Right lobe of liver (tissue), 4 donors: ENCODE measurements around the gene SLC13A3.

Source experiments
- POLR2A ChIP-seq: fragments of 450-650 bp; IDR thresholded peaks from one replicate; pipeline ENCODE4 v1.6.1; 2017; ENCODE audit warnings: antibody characterized with exemption, mild to moderate bottlenecking
- TF ChIP-seq, protein P1 (sequence below), 4 donors: fragments of 200-600 bp in 3 of 4; fragments of 450-650 bp in 1 of 4; IDR thresholded peaks; one replicate each; pipeline versions ENCODE4 v1.5.1 to v1.8.0; 2016 to 2022; ENCODE audit warnings: antibody characterized with exemption in 4 of 4, mild to moderate bottlenecking in 2 of 4
- donor health status: DM: no; HTN: no; CAD: no.
- donor health status: DM: no; HTN: no; CAD: no.
- donor health status: DM: no; HTN: yes; CAD: no.

DNA sequence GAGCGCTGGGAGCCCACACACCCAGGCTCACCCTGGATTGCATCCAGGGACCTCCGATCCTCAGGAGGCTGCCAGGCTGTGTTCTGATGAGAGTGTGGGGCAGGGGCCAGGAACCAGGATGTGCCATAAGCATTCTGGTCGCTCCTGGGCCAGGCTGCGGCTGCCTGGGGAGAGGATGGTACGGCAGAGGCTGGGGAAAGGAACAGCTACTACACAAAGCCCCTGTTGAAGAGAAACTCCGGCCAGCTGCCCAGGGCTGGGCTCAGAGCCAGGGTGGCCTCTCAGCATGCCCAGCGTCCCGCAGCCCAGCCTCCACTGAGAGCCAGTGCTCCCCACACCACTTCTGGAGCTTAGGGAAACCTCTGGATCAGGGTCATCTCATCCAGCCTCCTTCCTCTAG lies 79.1 kb downstream of the SLC13A3 start:
- TF ChIP-seq, protein P1, sequence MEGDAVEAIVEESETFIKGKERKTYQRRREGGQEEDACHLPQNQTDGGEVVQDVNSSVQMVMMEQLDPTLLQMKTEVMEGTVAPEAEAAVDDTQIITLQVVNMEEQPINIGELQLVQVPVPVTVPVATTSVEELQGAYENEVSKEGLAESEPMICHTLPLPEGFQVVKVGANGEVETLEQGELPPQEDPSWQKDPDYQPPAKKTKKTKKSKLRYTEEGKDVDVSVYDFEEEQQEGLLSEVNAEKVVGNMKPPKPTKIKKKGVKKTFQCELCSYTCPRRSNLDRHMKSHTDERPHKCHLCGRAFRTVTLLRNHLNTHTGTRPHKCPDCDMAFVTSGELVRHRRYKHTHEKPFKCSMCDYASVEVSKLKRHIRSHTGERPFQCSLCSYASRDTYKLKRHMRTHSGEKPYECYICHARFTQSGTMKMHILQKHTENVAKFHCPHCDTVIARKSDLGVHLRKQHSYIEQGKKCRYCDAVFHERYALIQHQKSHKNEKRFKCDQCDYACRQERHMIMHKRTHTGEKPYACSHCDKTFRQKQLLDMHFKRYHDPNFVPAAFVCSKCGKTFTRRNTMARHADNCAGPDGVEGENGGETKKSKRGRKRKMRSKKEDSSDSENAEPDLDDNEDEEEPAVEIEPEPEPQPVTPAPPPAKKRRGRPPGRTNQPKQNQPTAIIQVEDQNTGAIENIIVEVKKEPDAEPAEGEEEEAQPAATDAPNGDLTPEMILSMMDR (IDR thresholded peaks at IDR 0.05), result no peak
- TF ChIP-seq POLR2A, result no peak
